ENCODE results near the gene URB2. TPM values are rescaled to one million over a fixed set of nuclear protein-coding genes. Genes with fewer than 3 reads are reported as not detected.

The URB2 gene
- total and polyA plus RNA-seq, 2 experiments from 2014 or later = 7.6 to 44.3 TPM

DNA sequence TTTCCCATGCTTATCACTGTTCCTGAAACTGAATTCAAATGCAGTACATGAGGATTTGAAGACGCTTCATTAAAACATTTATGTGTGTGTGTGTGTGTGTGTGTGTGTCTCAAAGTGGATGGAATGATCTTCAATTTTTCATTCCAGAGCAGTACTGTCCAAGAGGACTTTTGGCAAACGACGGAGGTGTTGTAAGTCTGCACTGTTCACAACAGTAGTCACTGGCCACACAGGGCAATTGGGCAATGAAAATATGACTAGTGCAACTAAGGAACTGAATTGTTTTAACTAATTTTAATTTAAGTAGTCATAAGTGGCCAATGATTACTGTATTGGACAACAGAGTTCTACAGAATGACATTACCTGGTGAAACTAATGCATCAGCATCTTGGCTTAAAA lies 5.2 kb upstream of the URB2 start:
- Histone ChIP-seq H3K27ac (ENCODE audit: low read depth) (no peak overlapping the region), H3F3A (replicated peaks; ENCODE audit: low read depth) (0 out of 2 replicates have a peak, but pooled peaks cover 4% of the 10 kb centered on the region), H3K27me3 (ENCODE audit: insufficient read depth) (no peaks in the 10 kb centered on the region), H4K20me1 (replicated peaks; ENCODE audit: insufficient read depth) (peaks cover 37% of the 10 kb centered on the region), H3K4me2 (no peak overlapping the region), H3K36me3 (ENCODE audit: insufficient read depth) (no peaks in the 10 kb centered on the region), H2AFZ (no peak overlapping the region), H3K4me3 (no peak overlapping the region), H3K79me2 (replicated peaks; ENCODE audit: insufficient read depth) (peaks cover 93% of the 10 kb centered on the region), H3K4me1 (ENCODE audit: insufficient read depth) (peaks cover 16% of the 10 kb centered on the region), H3K9me2 (ENCODE audit: insufficient read depth) (no peaks in the 10 kb centered on the region)
- no peak for TF ChIP-seq ZNF331 (CRISPR knock-in tag; IDR thresholded peaks at IDR 0.05; ENCODE audit: low read depth)
- TF ChIP-seq NANOG (IDR thresholded peaks at IDR 0.05; ENCODE audit: borderline replicate concordance) = no peak
- no peak for TF ChIP-seq EZH2 (IDR thresholded peaks at IDR 0.05; ENCODE audit: low read depth, unreplicated experiment)
- TF ChIP-seq, protein P1, sequence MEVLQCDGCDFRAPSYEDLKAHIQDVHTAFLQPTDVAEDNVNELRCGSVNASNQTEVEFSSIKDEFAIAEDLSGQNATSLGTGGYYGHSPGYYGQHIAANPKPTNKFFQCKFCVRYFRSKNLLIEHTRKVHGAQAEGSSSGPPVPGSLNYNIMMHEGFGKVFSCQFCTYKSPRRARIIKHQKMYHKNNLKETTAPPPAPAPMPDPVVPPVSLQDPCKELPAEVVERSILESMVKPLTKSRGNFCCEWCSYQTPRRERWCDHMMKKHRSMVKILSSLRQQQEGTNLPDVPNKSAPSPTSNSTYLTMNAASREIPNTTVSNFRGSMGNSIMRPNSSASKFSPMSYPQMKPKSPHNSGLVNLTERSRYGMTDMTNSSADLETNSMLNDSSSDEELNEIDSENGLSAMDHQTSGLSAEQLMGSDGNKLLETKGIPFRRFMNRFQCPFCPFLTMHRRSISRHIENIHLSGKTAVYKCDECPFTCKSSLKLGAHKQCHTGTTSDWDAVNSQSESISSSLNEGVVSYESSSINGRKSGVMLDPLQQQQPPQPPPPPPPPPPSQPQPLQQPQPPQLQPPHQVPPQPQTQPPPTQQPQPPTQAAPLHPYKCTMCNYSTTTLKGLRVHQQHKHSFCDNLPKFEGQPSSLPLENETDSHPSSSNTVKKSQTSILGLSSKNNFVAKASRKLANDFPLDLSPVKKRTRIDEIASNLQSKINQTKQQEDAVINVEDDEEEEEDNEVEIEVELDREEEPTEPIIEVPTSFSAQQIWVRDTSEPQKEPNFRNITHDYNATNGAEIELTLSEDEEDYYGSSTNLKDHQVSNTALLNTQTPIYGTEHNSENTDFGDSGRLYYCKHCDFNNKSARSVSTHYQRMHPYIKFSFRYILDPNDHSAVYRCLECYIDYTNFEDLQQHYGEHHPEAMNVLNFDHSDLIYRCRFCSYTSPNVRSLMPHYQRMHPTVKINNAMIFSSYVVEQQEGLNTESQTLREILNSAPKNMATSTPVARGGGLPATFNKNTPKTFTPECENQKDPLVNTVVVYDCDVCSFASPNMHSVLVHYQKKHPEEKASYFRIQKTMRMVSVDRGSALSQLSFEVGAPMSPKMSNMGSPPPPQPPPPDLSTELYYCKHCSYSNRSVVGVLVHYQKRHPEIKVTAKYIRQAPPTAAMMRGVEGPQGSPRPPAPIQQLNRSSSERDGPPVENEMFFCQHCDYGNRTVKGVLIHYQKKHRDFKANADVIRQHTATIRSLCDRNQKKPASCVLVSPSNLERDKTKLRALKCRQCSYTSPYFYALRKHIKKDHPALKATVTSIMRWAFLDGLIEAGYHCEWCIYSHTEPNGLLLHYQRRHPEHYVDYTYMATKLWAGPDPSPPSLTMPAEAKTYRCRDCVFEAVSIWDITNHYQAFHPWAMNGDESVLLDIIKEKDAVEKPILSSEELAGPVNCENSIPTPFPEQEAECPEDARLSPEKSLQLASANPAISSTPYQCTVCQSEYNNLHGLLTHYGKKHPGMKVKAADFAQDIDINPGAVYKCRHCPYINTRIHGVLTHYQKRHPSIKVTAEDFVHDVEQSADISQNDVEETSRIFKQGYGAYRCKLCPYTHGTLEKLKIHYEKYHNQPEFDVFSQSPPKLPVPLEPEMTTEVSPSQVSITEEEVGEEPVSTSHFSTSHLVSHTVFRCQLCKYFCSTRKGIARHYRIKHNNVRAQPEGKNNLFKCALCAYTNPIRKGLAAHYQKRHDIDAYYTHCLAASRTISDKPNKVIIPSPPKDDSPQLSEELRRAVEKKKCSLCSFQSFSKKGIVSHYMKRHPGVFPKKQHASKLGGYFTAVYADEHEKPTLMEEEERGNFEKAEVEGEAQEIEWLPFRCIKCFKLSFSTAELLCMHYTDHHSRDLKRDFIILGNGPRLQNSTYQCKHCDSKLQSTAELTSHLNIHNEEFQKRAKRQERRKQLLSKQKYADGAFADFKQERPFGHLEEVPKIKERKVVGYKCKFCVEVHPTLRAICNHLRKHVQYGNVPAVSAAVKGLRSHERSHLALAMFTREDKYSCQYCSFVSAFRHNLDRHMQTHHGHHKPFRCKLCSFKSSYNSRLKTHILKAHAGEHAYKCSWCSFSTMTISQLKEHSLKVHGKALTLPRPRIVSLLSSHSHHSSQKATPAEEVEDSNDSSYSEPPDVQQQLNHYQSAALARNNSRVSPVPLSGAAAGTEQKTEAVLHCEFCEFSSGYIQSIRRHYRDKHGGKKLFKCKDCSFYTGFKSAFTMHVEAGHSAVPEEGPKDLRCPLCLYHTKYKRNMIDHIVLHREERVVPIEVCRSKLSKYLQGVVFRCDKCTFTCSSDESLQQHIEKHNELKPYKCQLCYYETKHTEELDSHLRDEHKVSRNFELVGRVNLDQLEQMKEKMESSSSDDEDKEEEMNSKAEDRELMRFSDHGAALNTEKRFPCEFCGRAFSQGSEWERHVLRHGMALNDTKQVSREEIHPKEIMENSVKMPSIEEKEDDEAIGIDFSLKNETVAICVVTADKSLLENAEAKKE (CRISPR knock-in tag; IDR thresholded peaks at IDR 0.05) = no peak
- no peak for TF ChIP-seq STAT1 (IDR thresholded peaks at IDR 0.05; ENCODE audit: unreplicated experiment)
- no peak for TF ChIP-seq EZH2phosphoT487 (IDR thresholded peaks at IDR 0.05; ENCODE audit: unreplicated experiment)
- TF ChIP-seq, protein P2, sequence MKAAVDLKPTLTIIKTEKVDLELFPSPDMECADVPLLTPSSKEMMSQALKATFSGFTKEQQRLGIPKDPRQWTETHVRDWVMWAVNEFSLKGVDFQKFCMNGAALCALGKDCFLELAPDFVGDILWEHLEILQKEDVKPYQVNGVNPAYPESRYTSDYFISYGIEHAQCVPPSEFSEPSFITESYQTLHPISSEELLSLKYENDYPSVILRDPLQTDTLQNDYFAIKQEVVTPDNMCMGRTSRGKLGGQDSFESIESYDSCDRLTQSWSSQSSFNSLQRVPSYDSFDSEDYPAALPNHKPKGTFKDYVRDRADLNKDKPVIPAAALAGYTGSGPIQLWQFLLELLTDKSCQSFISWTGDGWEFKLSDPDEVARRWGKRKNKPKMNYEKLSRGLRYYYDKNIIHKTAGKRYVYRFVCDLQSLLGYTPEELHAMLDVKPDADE (IDR thresholded peaks at IDR 0.05) = no peak
- TF ChIP-seq JUNB (IDR thresholded peaks at IDR 0.05; ENCODE audit: unreplicated experiment) = no peak
- TF ChIP-seq, protein P3, sequence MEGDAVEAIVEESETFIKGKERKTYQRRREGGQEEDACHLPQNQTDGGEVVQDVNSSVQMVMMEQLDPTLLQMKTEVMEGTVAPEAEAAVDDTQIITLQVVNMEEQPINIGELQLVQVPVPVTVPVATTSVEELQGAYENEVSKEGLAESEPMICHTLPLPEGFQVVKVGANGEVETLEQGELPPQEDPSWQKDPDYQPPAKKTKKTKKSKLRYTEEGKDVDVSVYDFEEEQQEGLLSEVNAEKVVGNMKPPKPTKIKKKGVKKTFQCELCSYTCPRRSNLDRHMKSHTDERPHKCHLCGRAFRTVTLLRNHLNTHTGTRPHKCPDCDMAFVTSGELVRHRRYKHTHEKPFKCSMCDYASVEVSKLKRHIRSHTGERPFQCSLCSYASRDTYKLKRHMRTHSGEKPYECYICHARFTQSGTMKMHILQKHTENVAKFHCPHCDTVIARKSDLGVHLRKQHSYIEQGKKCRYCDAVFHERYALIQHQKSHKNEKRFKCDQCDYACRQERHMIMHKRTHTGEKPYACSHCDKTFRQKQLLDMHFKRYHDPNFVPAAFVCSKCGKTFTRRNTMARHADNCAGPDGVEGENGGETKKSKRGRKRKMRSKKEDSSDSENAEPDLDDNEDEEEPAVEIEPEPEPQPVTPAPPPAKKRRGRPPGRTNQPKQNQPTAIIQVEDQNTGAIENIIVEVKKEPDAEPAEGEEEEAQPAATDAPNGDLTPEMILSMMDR (conservative IDR thresholded peaks at IDR 0.05; ENCODE audit: low read depth in 2 of 2) = no peak
- TF ChIP-seq ZNF114 (CRISPR knock-in tag; IDR thresholded peaks at IDR 0.05) = no peak
- TF ChIP-seq, protein P4, sequence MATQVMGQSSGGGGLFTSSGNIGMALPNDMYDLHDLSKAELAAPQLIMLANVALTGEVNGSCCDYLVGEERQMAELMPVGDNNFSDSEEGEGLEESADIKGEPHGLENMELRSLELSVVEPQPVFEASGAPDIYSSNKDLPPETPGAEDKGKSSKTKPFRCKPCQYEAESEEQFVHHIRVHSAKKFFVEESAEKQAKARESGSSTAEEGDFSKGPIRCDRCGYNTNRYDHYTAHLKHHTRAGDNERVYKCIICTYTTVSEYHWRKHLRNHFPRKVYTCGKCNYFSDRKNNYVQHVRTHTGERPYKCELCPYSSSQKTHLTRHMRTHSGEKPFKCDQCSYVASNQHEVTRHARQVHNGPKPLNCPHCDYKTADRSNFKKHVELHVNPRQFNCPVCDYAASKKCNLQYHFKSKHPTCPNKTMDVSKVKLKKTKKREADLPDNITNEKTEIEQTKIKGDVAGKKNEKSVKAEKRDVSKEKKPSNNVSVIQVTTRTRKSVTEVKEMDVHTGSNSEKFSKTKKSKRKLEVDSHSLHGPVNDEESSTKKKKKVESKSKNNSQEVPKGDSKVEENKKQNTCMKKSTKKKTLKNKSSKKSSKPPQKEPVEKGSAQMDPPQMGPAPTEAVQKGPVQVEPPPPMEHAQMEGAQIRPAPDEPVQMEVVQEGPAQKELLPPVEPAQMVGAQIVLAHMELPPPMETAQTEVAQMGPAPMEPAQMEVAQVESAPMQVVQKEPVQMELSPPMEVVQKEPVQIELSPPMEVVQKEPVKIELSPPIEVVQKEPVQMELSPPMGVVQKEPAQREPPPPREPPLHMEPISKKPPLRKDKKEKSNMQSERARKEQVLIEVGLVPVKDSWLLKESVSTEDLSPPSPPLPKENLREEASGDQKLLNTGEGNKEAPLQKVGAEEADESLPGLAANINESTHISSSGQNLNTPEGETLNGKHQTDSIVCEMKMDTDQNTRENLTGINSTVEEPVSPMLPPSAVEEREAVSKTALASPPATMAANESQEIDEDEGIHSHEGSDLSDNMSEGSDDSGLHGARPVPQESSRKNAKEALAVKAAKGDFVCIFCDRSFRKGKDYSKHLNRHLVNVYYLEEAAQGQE (IDR thresholded peaks at IDR 0.05; ENCODE audit: unreplicated experiment) = no peak
- TF ChIP-seq CREB1 (CRISPR knock-in tag; IDR thresholded peaks at IDR 0.05; ENCODE audit: low read depth) = no peak
- no peak for TF ChIP-seq POLR2AphosphoS5 (IDR thresholded peaks at IDR 0.05; ENCODE audit: low read depth)
- H3K36me3 Mint-ChIP-seq (ENCODE audit: low read depth) = 0 out of 3 replicates have a peak, but pooled peaks cover 3% of the 10 kb centered on the region
- no peak overlapping the region for H3K4me3 Mint-ChIP-seq
- H3K27me3 Mint-ChIP-seq (ENCODE audit: insufficient read depth, low read depth, poor library complexity) = peaks cover 9% of the 10 kb centered on the region
- DNase-seq (ENCODE audit: low spot score) (no peak), ATAC-seq (no peak)
- H3K9me3 Mint-ChIP-seq = no peaks in the 10 kb centered on the region
- H3K27ac Mint-ChIP-seq = no peak overlapping the region
- H3K4me1 Mint-ChIP-seq = peaks cover 31% of the 10 kb centered on the region
